ENCODE data around the gene NOL9.

GRCh38 chr1:6496890-6497214 lies 57.5 kb downstream of the NOL9 start:
- TF ChIP-seq, protein P1, sequence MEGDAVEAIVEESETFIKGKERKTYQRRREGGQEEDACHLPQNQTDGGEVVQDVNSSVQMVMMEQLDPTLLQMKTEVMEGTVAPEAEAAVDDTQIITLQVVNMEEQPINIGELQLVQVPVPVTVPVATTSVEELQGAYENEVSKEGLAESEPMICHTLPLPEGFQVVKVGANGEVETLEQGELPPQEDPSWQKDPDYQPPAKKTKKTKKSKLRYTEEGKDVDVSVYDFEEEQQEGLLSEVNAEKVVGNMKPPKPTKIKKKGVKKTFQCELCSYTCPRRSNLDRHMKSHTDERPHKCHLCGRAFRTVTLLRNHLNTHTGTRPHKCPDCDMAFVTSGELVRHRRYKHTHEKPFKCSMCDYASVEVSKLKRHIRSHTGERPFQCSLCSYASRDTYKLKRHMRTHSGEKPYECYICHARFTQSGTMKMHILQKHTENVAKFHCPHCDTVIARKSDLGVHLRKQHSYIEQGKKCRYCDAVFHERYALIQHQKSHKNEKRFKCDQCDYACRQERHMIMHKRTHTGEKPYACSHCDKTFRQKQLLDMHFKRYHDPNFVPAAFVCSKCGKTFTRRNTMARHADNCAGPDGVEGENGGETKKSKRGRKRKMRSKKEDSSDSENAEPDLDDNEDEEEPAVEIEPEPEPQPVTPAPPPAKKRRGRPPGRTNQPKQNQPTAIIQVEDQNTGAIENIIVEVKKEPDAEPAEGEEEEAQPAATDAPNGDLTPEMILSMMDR (IDR thresholded peaks at IDR 0.05) = no peak
- no peak for TF ChIP-seq EP300 (IDR thresholded peaks at IDR 0.05)
